CD4-positive, alpha-beta T cell treated with Interleukin-21 for 1 hour (primary cell): Measurements from ENCODE around the gene TAS2R38.
A peak's percentile ranks its signal among the peaks of the same experiment; 100 is the strongest.

ENCODE experiments used
- DNase-seq: peaks from one replicate; pipeline ENCODE4 v3.0.0-alpha.2; 2020

Gene TAS2R38

GRCh38 chr7:141975806-141976523, 2.4 kb upstream of the TAS2R38 start:
- DNase-seq, result peak; percentile 57

- DNase-seq, result no peak
These were observed 1.3 kb upstream of the TAS2R38 start for GRCh38 chr7:141974831-141975230.

GRCh38 chr7:141960687-141961422, 12.7 kb downstream of the TAS2R38 start:
- no peak for DNase-seq

GRCh38 chr7:141956084-141956483, 17.5 kb downstream of the TAS2R38 start:
- no peak for DNase-seq

- no peak for DNase-seq
These were observed 19.2 kb downstream of the TAS2R38 start for GRCh38 chr7:141954334-141954733.

DNA sequence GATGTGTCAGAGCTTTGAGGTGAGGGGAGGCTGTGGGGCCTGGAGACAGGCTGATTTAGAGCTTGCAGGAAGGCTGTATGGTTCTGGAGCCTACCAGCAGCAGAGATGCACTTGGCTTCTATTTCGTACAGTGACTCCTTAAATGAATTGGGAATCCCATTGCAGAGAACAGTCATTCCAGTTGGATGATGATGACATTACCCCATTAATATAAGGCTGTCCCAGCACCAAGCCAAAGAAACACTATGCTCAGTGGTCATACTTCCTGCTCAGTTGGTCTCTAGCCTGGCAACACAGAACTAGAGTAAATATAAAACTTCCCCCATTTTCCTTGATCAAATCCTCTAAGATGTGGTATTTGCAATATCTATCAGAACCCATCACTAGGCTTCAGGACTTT, 21.1 kb downstream of the TAS2R38 start:
- no peak for DNase-seq

- no peak for DNase-seq
These were observed 22.8 kb downstream of the TAS2R38 start for GRCh38 chr7:141950806-141951205.

- no peak for DNase-seq
These were observed 23.7 kb downstream of the TAS2R38 start for GRCh38 chr7:141949911-141950310.

GRCh38 chr7:141949451-141949850, 24.1 kb downstream of the TAS2R38 start:
- no peak for DNase-seq

GRCh38 chr7:141949021-141949420, 24.6 kb downstream of the TAS2R38 start:
- DNase-seq, result no peak

- no peak for DNase-seq
These were observed 26.8 kb downstream of the TAS2R38 start, which contains the start of gene CLEC5A for GRCh38 chr7:141946796-141947195. Gene CLEC5A (minus strand): TSS chr7:141946974. CDS start chr7:141946292, 682 bp downstream.

DNA sequence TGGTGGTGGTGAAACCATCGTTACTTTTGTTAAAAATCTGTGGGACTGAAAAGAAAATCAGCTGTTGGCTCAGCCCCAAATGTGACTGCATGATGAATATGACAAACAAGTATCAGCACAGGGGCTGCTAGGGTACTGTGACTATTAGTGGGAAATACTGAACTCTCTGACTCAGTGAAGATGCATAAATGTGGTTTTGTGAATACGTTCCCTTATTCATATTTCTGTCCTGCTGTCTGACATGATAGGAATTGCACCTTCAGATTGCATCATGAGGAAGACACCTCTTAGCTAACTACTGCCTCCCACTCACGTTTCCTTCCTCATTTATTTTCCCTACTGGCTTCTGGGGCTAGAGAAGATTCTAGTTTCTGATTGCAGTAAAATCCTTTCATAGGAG, 28.2 kb downstream of the TAS2R38 start:
- DNase-seq, result no peak

GRCh38 chr7:141944811-141945210, 28.8 kb downstream of the TAS2R38 start:
- DNase-seq, result no peak

GRCh38 chr7:141943846-141944245, 29.7 kb downstream of the TAS2R38 start:
- DNase-seq, result no peak

- no peak for DNase-seq
These were observed 32.5 kb downstream of the TAS2R38 start for GRCh38 chr7:141941075-141941474.

- no peak for DNase-seq
These were observed 43.4 kb downstream of the TAS2R38 start for GRCh38 chr7:141930211-141930610.

DNA sequence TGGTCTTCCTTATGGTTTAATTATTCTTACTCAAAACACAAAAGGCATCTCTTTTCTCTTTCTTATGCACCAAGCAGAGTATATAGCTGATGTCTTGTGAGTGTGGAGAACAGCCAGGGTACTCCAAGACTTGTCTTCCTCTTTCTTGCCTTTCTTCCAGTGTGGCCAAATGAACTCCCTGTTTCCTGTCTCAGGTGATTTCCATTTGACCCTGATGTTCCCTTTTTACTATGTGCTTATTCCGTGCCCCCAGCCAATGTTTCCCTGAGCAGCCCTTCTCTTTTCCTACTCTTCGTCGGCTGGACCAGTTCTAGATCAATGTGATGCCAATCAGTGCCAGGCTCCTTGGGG, 44.8 kb downstream of the TAS2R38 start:
- no peak for DNase-seq

DNA sequence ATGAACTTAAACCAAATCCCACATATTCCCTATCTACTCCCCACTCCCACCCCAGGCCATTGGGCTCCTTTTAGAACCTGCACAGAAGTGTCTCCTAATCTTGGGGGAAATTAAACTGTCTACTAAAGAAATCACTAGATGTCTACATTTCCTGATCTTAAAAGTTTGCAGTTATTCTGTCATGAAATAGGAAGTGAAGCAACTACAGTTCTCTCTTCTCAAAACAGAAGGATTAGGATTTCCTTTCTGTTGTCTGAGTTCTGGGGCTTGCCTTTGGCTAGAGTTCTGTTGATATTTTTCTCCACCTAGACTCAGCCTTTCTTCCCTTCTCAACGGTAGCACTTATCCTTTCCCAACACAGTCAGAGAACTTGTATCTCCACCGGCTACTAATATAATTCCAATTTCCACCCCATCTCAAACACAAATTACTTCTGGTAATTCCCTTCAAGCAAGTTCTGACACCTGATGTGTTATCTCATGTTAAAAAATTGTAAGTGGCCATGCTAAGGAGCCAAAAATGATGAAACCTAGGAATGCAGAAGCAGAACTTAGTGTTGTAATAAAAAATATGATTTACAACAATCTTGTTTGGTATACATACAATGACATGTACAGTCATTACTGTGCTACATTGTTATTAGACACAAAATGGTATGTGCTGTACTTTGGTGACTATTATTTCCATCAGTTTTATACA, 45.3 kb downstream of the TAS2R38 start:
- no peak for DNase-seq
